ENCODE data around the gene KLHL29.

The KLHL29 gene

GRCh38 chr2:23460993-23461392, 76.0 kb downstream of the KLHL29 start:
- peaks cover 0 to 39% (median 11%) of the 10 kb centered on the region in 11 experiments; a peak in 18 of 22 replicates for H3K27me3 ChIP-seq
- peaks cover 0 to 28% (median 0%) of the 10 kb centered on the region in 11 experiments; a peak in 8 of 22 replicates for H4K20me1 ChIP-seq
- H3K27ac ChIP-seq = no peak overlapping the region
- H3K9ac ChIP-seq = no peak overlapping the region
- no peak overlapping the region for H3K4me3 ChIP-seq
- H3K9me3 ChIP-seq (replicated peaks in 1 of 11) = no peaks in the 10 kb centered on the region
- no peak for TF ChIP-seq Cebpa-rat (IDR thresholded peaks at IDR 0.05)
- H3K4me2 ChIP-seq = no peak overlapping the region
- peaks cover 0 to 4% (median 0%) of the 10 kb centered on the region in 10 experiments; a peak in 1 of 20 replicates for H3K4me1 ChIP-seq
- H3K36me3 ChIP-seq = no peaks in the 10 kb centered on the region

- no peak overlapping the region for H3K4me3 ChIP-seq
- H3K27me3 ChIP-seq = peaks cover 0 to 19% (median 0%) of the 10 kb centered on the region in 11 experiments; a peak in 4 of 22 replicates
- no peaks in the 10 kb centered on the region for H3K9me3 ChIP-seq (replicated peaks in 1 of 11)
- H3K36me3 ChIP-seq = no peaks in the 10 kb centered on the region
- H3K9ac ChIP-seq = no peak overlapping the region
- no peak for TF ChIP-seq Cebpa-rat (IDR thresholded peaks at IDR 0.05)
- H4K20me1 ChIP-seq = peaks cover 0 to 17% (median 0%) of the 10 kb centered on the region in 11 experiments; a peak in 6 of 22 replicates
- H3K27ac ChIP-seq = no peak overlapping the region
- peaks cover 0 to 4% (median 0%) of the 10 kb centered on the region in 10 experiments; a peak in 1 of 20 replicates for H3K4me1 ChIP-seq
- H3K4me2 ChIP-seq = no peak overlapping the region; a peak in 1 of 22 replicates
These were observed 79.2 kb downstream of the KLHL29 start for GRCh38 chr2:23464156-23464555.

DNA sequence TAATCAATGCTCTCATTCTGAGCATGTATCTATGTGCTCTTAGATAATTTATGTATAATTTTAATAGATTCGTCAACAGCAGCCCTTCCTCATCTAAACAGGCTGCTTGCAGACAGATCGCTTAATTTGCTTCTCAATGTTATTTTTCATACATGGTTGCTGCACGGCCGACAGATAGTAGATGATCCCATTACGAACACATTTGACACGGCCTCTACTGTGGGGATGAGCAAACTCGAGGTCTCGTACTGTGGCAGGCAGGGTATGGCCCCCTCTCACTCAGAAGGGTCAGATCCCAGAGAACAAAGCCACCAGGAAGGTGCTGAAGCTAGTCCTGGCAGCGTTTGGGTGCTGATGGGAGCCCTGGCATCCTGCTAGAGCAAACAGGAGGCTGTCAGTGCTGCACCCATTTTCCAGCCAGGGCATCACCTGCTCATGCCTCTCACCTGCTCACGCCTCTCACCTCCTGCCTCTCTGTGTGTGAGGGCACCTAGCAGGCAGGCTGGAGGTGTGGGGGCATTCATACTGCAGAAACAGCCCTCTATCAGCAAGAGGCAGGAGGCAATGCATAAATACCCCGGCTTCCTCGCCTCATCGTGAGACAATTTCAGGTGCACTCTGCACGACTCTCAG, 80.0 kb downstream of the KLHL29 start:
- no peak overlapping the region for H3K4me3 ChIP-seq

DNA sequence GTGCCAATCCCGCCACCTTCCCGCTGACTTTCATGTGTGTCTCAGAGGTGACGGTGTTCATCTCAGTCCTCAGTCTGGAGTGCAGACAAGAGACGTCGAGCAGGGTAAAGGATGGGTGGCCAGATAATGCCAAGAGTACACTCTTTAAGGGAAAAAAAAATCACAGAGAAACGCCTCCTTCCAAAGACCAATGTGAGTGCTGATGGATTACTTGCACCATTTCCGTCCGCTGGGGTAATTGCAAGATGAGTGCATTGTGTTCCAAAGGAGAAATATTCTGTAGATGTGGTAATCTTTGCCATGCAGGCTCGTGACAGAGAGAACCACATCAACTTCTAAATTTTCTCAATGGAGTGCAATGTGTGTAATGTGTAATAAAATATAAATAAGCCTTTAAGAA, 81.0 kb downstream of the KLHL29 start:
- Histone ChIP-seq H3K4me3 (no peak overlapping the region), H3K9me3 (replicated peaks in 1 of 11) (no peaks in the 10 kb centered on the region), H3K27me3 (peaks cover 0 to 19% (median 0%) of the 10 kb centered on the region in 11 experiments; a peak in 4 of 22 replicates), H3K9ac (no peak overlapping the region), H4K20me1 (peaks cover 0 to 13% (median 0%) of the 10 kb centered on the region in 11 experiments; a peak in 4 of 22 replicates), H3K36me3 (no peaks in the 10 kb centered on the region), H3K4me2 (no peak overlapping the region), H3K4me1 (peaks cover 0 to 4% (median 0%) of the 10 kb centered on the region in 10 experiments; a peak in 1 of 20 replicates), H3K27ac (no peak overlapping the region)
- TF ChIP-seq Cebpa-rat (IDR thresholded peaks at IDR 0.05) = no peak

More for the DNA sequence above, 80.0 kb downstream of the KLHL29 start:
- H3K4me1 ChIP-seq = peaks cover 0 to 4% (median 0%) of the 10 kb centered on the region in 10 experiments; a peak in 1 of 20 replicates
- peaks cover 0 to 13% (median 0%) of the 10 kb centered on the region in 11 experiments; a peak in 4 of 22 replicates for H4K20me1 ChIP-seq
- no peak overlapping the region for H3K27ac ChIP-seq
- no peak overlapping the region for H3K4me2 ChIP-seq
- TF ChIP-seq Cebpa-rat (IDR thresholded peaks at IDR 0.05) = no peak
- H3K9ac ChIP-seq = no peak overlapping the region
- H3K27me3 ChIP-seq = peaks cover 0 to 19% (median 0%) of the 10 kb centered on the region in 11 experiments; a peak in 4 of 22 replicates
- no peaks in the 10 kb centered on the region for H3K36me3 ChIP-seq
- no peaks in the 10 kb centered on the region for H3K9me3 ChIP-seq (replicated peaks in 1 of 11)

GRCh38 chr2:23467618-23468017, 82.6 kb downstream of the KLHL29 start:
- Histone ChIP-seq H3K4me2 (no peak overlapping the region), H3K4me1 (peaks cover 0 to 4% (median 0%) of the 10 kb centered on the region in 10 experiments; a peak in 1 of 20 replicates), H3K9ac (no peak overlapping the region), H3K27ac (no peak overlapping the region), H3K9me3 (replicated peaks in 1 of 11) (no peaks in the 10 kb centered on the region), H4K20me1 (peaks cover 0 to 4% (median 0%) of the 10 kb centered on the region in 11 experiments; a peak in 3 of 22 replicates), H3K36me3 (no peaks in the 10 kb centered on the region), H3K4me3 (no peak overlapping the region), H3K27me3 (peaks cover 0 to 19% (median 0%) of the 10 kb centered on the region in 11 experiments; a peak in 4 of 22 replicates)
- no peak for TF ChIP-seq Cebpa-rat (IDR thresholded peaks at IDR 0.05)

DNA sequence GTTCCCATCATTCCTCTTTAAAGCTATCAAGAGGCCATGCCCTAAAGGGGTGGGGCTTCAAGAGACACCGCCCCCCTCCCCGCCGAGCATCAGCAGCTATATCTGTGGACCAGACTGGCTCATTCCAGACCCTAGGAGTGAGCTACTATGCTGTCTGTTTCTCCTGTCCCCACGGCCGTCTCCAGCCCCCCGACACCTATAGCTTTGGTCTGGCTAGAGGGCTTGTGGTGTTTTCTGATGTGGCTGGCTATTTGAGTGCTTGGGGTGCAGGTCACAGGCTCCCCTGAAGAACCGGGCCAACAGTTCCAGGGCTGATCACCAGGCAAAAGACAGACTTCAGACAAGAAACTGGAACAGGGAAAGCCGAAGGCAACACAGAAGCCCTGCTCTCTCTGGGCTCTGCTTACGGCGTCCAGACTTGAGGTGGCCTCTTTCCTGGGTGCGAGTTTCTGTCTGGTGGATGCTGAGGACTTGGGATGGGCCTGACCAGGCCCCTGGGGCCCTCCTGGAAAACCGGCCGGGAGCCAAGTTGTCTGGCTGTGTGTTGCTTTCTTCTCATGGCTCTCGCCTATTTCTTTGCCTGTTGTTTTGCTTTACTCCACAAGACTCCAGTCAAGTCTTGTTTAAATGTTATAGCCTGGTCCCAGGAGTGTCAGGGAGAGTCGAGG, 83.6 kb downstream of the KLHL29 start:
- H3K36me3 ChIP-seq = no peaks in the 10 kb centered on the region
- H3K4me1 ChIP-seq = peaks cover 0 to 4% (median 0%) of the 10 kb centered on the region in 10 experiments; a peak in 1 of 20 replicates
- no peak overlapping the region for H3K4me2 ChIP-seq
- H3K9me3 ChIP-seq (replicated peaks in 1 of 11) = no peaks in the 10 kb centered on the region
- H3K27me3 ChIP-seq = peaks cover 0 to 19% (median 0%) of the 10 kb centered on the region in 11 experiments; a peak in 4 of 22 replicates
- H4K20me1 ChIP-seq = peaks cover 0 to 4% (median 0%) of the 10 kb centered on the region in 11 experiments; a peak in 3 of 22 replicates
- H3K4me3 ChIP-seq = no peak overlapping the region
- no peak overlapping the region for H3K27ac ChIP-seq
- no peak for TF ChIP-seq Cebpa-rat (IDR thresholded peaks at IDR 0.05)
- no peak overlapping the region for H3K9ac ChIP-seq

DNA sequence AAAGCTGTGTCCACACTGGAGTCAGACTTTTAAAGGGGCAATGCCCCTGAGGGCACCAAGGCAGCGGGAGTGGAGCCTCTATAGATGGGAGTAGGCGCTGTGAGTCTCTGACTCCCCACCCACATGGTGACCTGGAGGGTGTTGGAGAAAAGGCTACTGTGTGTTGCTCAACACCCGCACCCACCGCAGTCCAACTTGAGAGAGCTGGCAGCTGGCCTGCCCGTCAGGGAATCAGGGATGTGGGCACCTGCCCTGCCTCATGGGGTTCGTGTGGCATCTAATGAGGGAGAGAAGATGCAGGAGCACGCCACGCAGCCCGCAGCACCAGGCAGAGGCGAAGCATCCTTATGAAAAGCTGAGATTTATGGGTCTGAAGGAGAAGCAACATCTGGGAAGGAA, 84.2 kb downstream of the KLHL29 start:
- Histone ChIP-seq H4K20me1 (peaks cover 0 to 4% (median 0%) of the 10 kb centered on the region in 11 experiments; a peak in 3 of 22 replicates), H3K27me3 (peaks cover 0 to 19% (median 0%) of the 10 kb centered on the region in 11 experiments; a peak in 4 of 22 replicates), H3K9me3 (replicated peaks in 1 of 11) (no peaks in the 10 kb centered on the region), H3K4me3 (no peak overlapping the region), H3K27ac (no peak overlapping the region), H3K9ac (no peak overlapping the region), H3K4me1 (peaks cover 0 to 3% (median 0%) of the 10 kb centered on the region in 10 experiments; a peak in 1 of 20 replicates), H3K4me2 (no peak overlapping the region), H3K36me3 (no peaks in the 10 kb centered on the region)
- no peak for TF ChIP-seq Cebpa-rat (IDR thresholded peaks at IDR 0.05)

GRCh38 chr2:23475036-23475435, 90.1 kb downstream of the KLHL29 start:
- H3K36me3 ChIP-seq = no peaks in the 10 kb centered on the region

DNA sequence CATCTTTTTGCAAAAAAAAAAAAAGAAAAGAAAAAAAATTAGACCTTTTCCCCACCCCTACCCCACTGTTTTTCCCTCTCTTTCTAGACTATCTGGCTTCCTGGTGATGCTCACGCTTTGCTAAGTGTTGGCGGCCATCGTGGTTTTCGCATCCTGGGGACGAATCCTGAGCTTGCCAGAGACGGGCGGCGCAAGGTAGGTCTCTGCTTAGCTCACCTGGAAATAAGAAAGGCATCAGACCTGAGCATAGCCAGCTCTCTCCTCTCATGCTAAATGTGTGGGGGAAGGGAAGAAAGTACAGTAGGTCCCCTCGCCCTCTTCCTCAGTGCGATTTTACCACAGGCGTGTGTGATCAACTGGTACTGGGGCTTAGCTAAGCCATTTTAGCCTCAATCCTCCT, 90.5 kb downstream of the KLHL29 start:
- TF ChIP-seq Cebpa-rat (IDR thresholded peaks at IDR 0.05) = no peak
- no peaks in the 10 kb centered on the region for H3K4me1 ChIP-seq
- H4K20me1 ChIP-seq = peaks cover 0 to 17% (median 0%) of the 10 kb centered on the region in 11 experiments; a peak in 1 of 22 replicates
- no peaks in the 10 kb centered on the region for H3K9me3 ChIP-seq (replicated peaks in 1 of 11)
- no peaks in the 10 kb centered on the region for H3K36me3 ChIP-seq
- H3K27me3 ChIP-seq = no peaks in the 10 kb centered on the region; a peak in 1 of 22 replicates
- no peak overlapping the region for H3K4me3 ChIP-seq
- H3K4me2 ChIP-seq = no peak overlapping the region
- no peak overlapping the region for H3K9ac ChIP-seq
- no peak overlapping the region for H3K27ac ChIP-seq

More at GRCh38 chr2:23475036-23475435, 90.1 kb downstream of the KLHL29 start:
- Histone ChIP-seq H3K27ac (no peak overlapping the region), H4K20me1 (peaks cover 0 to 17% (median 0%) of the 10 kb centered on the region in 11 experiments; a peak in 1 of 22 replicates), H3K9me3 (replicated peaks in 1 of 11) (no peaks in the 10 kb centered on the region), H3K9ac (no peak overlapping the region), H3K4me1 (no peaks in the 10 kb centered on the region), H3K27me3 (no peaks in the 10 kb centered on the region; a peak in 1 of 22 replicates), H3K4me3 (no peak overlapping the region), H3K4me2 (no peak overlapping the region)
- no peak for TF ChIP-seq Cebpa-rat (IDR thresholded peaks at IDR 0.05)

Data from BLaER1 treated with 17β-estradiol and CSF1 and Interleukin-3, amounts not matched to agents 10 nM and 100 nM (cell line).